Lower lobe of right lung (tissue), 2 donors: ENCODE data around the gene STC2. TPM values are rescaled to one million over a fixed set of nuclear protein-coding genes. Genes with fewer than 3 reads are reported as not detected.

Source experiments
- ATAC-seq, 2 donors: fragments of 200-7000 bp; cut with Tn5 transposase; one replicate each; pipeline ENCODE4 v1.9.1; 2020 to 2022; ENCODE audit warnings: mild to moderate bottlenecking in 2 of 2, moderate library complexity in 2 of 2
- DNase-seq: peaks from one replicate; pipeline ENCODE4 v3.0.0-alpha.2; 2020
- H3K27ac ChIP-seq: fragments of 200-600 bp; one replicate; pipeline ENCODE4 v1.8.0; 2022
- H3K27me3 ChIP-seq: fragments of 200-600 bp; one replicate; pipeline ENCODE4 v1.8.0; 2022; ENCODE audit warnings: low read depth
- H3K36me3 ChIP-seq: fragments of 200-600 bp; one replicate; pipeline ENCODE4 v1.8.0; 2022; ENCODE audit warnings: mild to moderate bottlenecking
- H3K4me1 ChIP-seq: fragments of 200-600 bp; one replicate; pipeline ENCODE4 v1.8.0; 2022
- H3K4me3 ChIP-seq: fragments of 200-600 bp; one replicate; pipeline ENCODE4 v1.8.0; 2022; ENCODE audit warnings: mild to moderate bottlenecking
- H3K9me3 ChIP-seq: fragments of 200-600 bp; one replicate; pipeline ENCODE4 v1.8.0; 2022
- CTCF ChIP-seq: fragments of 200-600 bp; IDR thresholded peaks from one replicate; pipeline ENCODE4 v1.8.0; 2022; ENCODE audit warnings: antibody characterized with exemption, mild to moderate bottlenecking
- intact Hi-C: fragments of 100-400 bp; cut with DNase I; formaldehyde crosslinking; loops from one replicate; pipeline ENCODE4 v1.11.0; 2022
- total RNA-seq: library from RNA; stranded (reverse); fragmentation: NEBNext Ultra II Directional; extraction: Animal tissue kit (Norgen Biotek cat#: 25700); gene quantifications from one replicate; pipeline ENCODE4 v1.2.1, GENCODE V29; 2021
- donor health status: DM: no; HTN: yes; CAD: no; lungs with severe emphysema.

The STC2 gene
- total RNA-seq, 1 donor from 2014 or later = 10.8 TPM

- H3K4me1 ChIP-seq = peaks cover 32% of the 10 kb centered on the region
- ATAC-seq = no peak
- no peak for TF ChIP-seq CTCF
- no peak for DNase-seq
- H3K27me3 ChIP-seq = peaks cover 55% of the 10 kb centered on the region
- H3K9me3 ChIP-seq = no peaks in the 10 kb centered on the region
- H3K27ac ChIP-seq = no peak overlapping the region
- no peaks in the 10 kb centered on the region for H3K36me3 ChIP-seq
- no peak overlapping the region for H3K4me3 ChIP-seq
- intact Hi-C loops = no loop called here
Observed at GRCh38 chr5:173331287-173331686, 3.1 kb upstream of the STC2 start.

- Histone ChIP-seq H3K4me3 (no peak overlapping the region), H3K36me3 (no peaks in the 10 kb centered on the region), H3K27ac (no peak overlapping the region), H3K9me3 (no peaks in the 10 kb centered on the region), H3K27me3 (peaks cover 63% of the 10 kb centered on the region), H3K4me1 (peaks cover 34% of the 10 kb centered on the region)
- ATAC-seq (no peak), DNase-seq (no peak)
- intact Hi-C loops = no loop called here
- TF ChIP-seq CTCF = no peak
Observed at GRCh38 chr5:173330338-173331206, 2.4 kb upstream of the STC2 start.

- Histone ChIP-seq H3K4me1 (peaks cover 42% of the 10 kb centered on the region), H3K27me3 (peaks cover 70% of the 10 kb centered on the region), H3K27ac (no peak overlapping the region), H3K36me3 (no peaks in the 10 kb centered on the region), H3K9me3 (no peaks in the 10 kb centered on the region), H3K4me3 (peak overlapping the region; percentile 51)
- intact Hi-C loops = no loop called here
- ATAC-seq = no peak
- TF ChIP-seq CTCF = no peak
- DNase-seq = no peak
Observed at GRCh38 chr5:173329491-173330337, 1.5 kb upstream of the STC2 start.

DNA sequence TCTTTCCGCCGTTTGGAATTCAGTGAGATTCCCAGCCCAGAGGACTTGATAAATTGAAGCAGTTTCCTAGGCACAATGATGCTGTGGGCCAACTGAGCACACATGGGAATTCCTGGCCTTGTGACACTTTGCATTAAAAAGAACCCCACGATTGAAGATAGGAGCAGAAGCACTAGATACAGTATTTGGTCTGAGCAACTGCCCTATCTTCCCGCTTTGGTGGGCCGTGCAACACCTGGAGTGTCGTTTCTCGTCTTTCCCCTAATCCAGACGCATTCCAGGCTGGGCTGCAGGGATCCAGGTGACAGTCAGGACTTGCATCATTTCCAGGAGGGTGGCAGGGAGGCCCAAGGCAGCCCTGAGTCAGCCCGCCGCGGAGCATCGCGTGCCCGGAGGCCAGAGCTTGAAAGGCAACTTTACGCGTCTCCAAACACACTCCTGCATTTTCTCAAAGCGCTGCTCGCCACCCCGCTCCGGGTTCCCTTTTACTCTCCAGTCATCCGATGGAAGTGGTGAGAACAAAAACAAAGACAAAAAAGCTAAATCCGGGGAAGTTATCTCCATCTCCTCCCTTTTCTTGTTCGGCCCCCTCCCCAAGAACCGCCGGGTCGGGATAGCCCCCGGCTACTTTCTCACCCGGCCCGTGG lies 753 bp upstream of the STC2 start:
- intact Hi-C loops = no loop called here
- peak overlapping the region; percentile 13 for H3K27ac ChIP-seq
- H3K36me3 ChIP-seq = no peaks in the 10 kb centered on the region
- no peak for TF ChIP-seq CTCF
- peak overlapping the region; percentile 51 for H3K4me3 ChIP-seq
- peaks cover 71% of the 10 kb centered on the region for H3K27me3 ChIP-seq
- peaks cover 49% of the 10 kb centered on the region for H3K4me1 ChIP-seq
- no peak for DNase-seq
- H3K9me3 ChIP-seq = no peaks in the 10 kb centered on the region
- no peak for ATAC-seq
